A549 (cell line): ENCODE results near the gene PRKCG. TPM values are rescaled to one million over a fixed set of nuclear protein-coding genes. Genes with fewer than 3 reads are reported as not detected.

Source experiments
- ATAC-seq, 2 experiments: fragments of 200-7000 bp in 1 of 2; fragments of >200 bp in 1 of 2; cut with Nextera tagmentation in 1 of 2; cut with Tn5 transposase in 1 of 2; 3 replicates each; pipeline versions ENCODE4 v1.8.0 to v1.9.1; 2018 to 2020; ENCODE audit warnings: mild to moderate bottlenecking in 1 of 2, moderate library complexity in 1 of 2
- CTCF ChIA-PET: fragments of 300-600 bp; sonication (Branson Sonifier 250); formaldehyde crosslinking; extraction: SDS; loops from one replicate; lab custom pipeline; 2021; ENCODE audit warnings: antibody characterized with exemption, inconsistent platforms; lab: Yijun Ruan, JAX
- POLR2A ChIA-PET: fragments of 350-600 bp; formaldehyde crosslinking; extraction: SDS; loops from one replicate; lab custom pipeline; 2021; ENCODE audit warnings: antibody characterized with exemption, inconsistent platforms; lab: Yijun Ruan, JAX
- DNase-seq, 2 experiments: peaks; one replicate each; pipeline versions ENCODE4 v3.0.0 to v3.0.0-alpha.2; 2011 to 2016; ENCODE audit warnings: low read depth in 1 of 2, low spot score in 1 of 2
- FAIRE-seq: peaks from 2 replicates; lab custom pipeline; 2011; peaks lifted over from hg19 to GRCh38; lab: Jason Lieb, UNC
- H3K27ac ChIP-seq, 2 experiments: fragments of >200 bp; sonication (Bioruptor Twin); formaldehyde crosslinking; 3 replicates each; pipeline ENCODE4 v1.5.1; 2016 to 2017
- H3K4me1 ChIP-seq: fragments of >200 bp; sonication (Bioruptor Twin); formaldehyde crosslinking; 3 replicates; pipeline ENCODE4 v1.6.1; 2016
- H3K4me2 ChIP-seq: fragments of >200 bp; sonication (Bioruptor Twin); formaldehyde crosslinking; 3 replicates; pipeline ENCODE4 v1.6.1; 2016
- H3K4me3 ChIP-seq: fragments of >200 bp; sonication (Bioruptor Twin); formaldehyde crosslinking; 3 replicates; pipeline ENCODE4 v1.5.1; 2016
- H3K9me3 ChIP-seq: fragments of >200 bp; sonication (Bioruptor Twin); formaldehyde crosslinking; 3 replicates; pipeline ENCODE4 v1.6.1; 2016
- CBX2 ChIP-seq: fragments of 200-600 bp; sonication (generic); IDR thresholded peaks from 2 replicates; pipeline ENCODE4 v1.6.1; 2016; ENCODE audit warnings: low read depth, mild to moderate bottlenecking, borderline replicate concordance
- CHD2 ChIP-seq: fragments of 150-350 bp; IDR thresholded peaks from 2 replicates; pipeline ENCODE4 v1.6.1; 2014; ENCODE audit warnings: low read length; ENCODE audit not compliant: partially characterized antibody
- CHD4 ChIP-seq: fragments of 200-600 bp; sonication (generic); IDR thresholded peaks from 2 replicates; pipeline ENCODE4 v1.6.1; 2016; ENCODE audit warnings: antibody characterized with exemption, mild to moderate bottlenecking, borderline replicate concordance
- E2F6 ChIP-seq: IDR thresholded peaks from 2 replicates; pipeline ENCODE4 v1.6.1; 2012; ENCODE audit warnings: low read depth, borderline replicate concordance
- EHF ChIP-seq: fragments of 250-450 bp; sonication (Bioruptor Pico); IDR thresholded peaks from 2 replicates; pipeline ENCODE4 v1.5.0; 2020; ENCODE audit warnings: mild to moderate bottlenecking
- EHMT2 ChIP-seq: fragments of 200-600 bp; sonication (generic); IDR thresholded peaks from 2 replicates; pipeline ENCODE4 v1.6.1; 2016; ENCODE audit warnings: antibody characterized with exemption, low read depth, mild to moderate bottlenecking, moderate library complexity
- ELK1 ChIP-seq: fragments of 150-350 bp; IDR thresholded peaks from 2 replicates; pipeline ENCODE4 v1.6.1; 2014; ENCODE audit warnings: low read depth, mild to moderate bottlenecking, low read length
- EP300 ChIP-seq, 2 experiments: fragments of >200 bp; sonication (Bioruptor Twin); formaldehyde crosslinking; IDR thresholded peaks; 2 replicates in 1 of 2; 3 replicates in 1 of 2; pipeline ENCODE4 v1.6.1; 2016 to 2017
- ESRRA ChIP-seq: fragments of 150-350 bp; IDR thresholded peaks from 2 replicates; pipeline ENCODE4 v1.6.1; 2014; ENCODE audit warnings: mild to moderate bottlenecking, low read length, borderline replicate concordance
- GATA3 ChIP-seq: IDR thresholded peaks from 2 replicates; pipeline ENCODE4 v1.6.1; 2012; ENCODE audit warnings: borderline replicate concordance
- HMGXB4 ChIP-seq: fragments of 250-450 bp; sonication (Bioruptor Pico); IDR thresholded peaks from 2 replicates; pipeline ENCODE4 v1.5.0; 2021; ENCODE audit warnings: mild to moderate bottlenecking, moderate library complexity, borderline replicate concordance
- HOXB13 ChIP-seq: fragments of 250-450 bp; sonication (Bioruptor Pico); IDR thresholded peaks from 2 replicates; pipeline ENCODE4 v1.5.0; 2020; ENCODE audit warnings: low read depth, mild to moderate bottlenecking, moderate library complexity
- JUN ChIP-seq, 2 experiments: fragments of >200 bp; sonication (Bioruptor Twin); formaldehyde crosslinking; IDR thresholded peaks; 2 replicates in 1 of 2; 3 replicates in 1 of 2; pipeline ENCODE4 v1.6.1; 2016 to 2017
- KDM1A ChIP-seq: fragments of 200-600 bp; sonication (generic); IDR thresholded peaks from 2 replicates; pipeline ENCODE4 v1.6.1; 2016; ENCODE audit warnings: low read depth, mild to moderate bottlenecking
- KDM5A ChIP-seq: fragments of 200-600 bp; sonication (generic); IDR thresholded peaks from 2 replicates; pipeline ENCODE4 v1.6.1; 2016; ENCODE audit warnings: antibody characterized with exemption, mild to moderate bottlenecking
- MAFK ChIP-seq: fragments of 450-650 bp; IDR thresholded peaks from 2 replicates; pipeline ENCODE4 v1.6.1; 2014; ENCODE audit not compliant: partially characterized antibody
- MAX ChIP-seq: IDR thresholded peaks from 2 replicates; pipeline ENCODE4 v1.6.1; 2012
- NFE2L2 ChIP-seq: fragments of 150-350 bp; conservative IDR thresholded peaks from 2 replicates; pipeline ENCODE4 v1.6.1; 2014; ENCODE audit warnings: low read length
- POLR2AphosphoS2 ChIP-seq: conservative IDR thresholded peaks from 2 replicates; pipeline ENCODE4 v1.6.1; 2012; ENCODE audit warnings: low read length, improper control_type of control experiment, inconsistent platforms
- RAD21 ChIP-seq, 2 experiments: fragments of >200 bp in 1 of 2; sonication (Bioruptor Twin) in 1 of 2; formaldehyde crosslinking in 1 of 2; IDR thresholded peaks in 1 of 2; conservative IDR thresholded peaks in 1 of 2; 2 replicates in 1 of 2; 3 replicates in 1 of 2; pipeline ENCODE4 v1.6.1; 2012 to 2018; ENCODE audit warnings: inconsistent platforms in 1 of 2
- RCOR1 ChIP-seq: fragments of 150-350 bp; IDR thresholded peaks from 2 replicates; pipeline ENCODE4 v1.6.1; 2014; ENCODE audit warnings: antibody characterized with exemption, low read length, low read depth
- RFX5 ChIP-seq: fragments of 450-650 bp; IDR thresholded peaks from 2 replicates; pipeline ENCODE4 v1.7.1; 2014; ENCODE audit warnings: antibody characterized with exemption, mild to moderate bottlenecking, moderate library complexity
- RNF2 ChIP-seq: fragments of 200-600 bp; sonication (generic); IDR thresholded peaks from 2 replicates; pipeline ENCODE4 v1.6.1; 2016; ENCODE audit warnings: low read depth, mild to moderate bottlenecking, antibody characterized with exemption, moderate library complexity, borderline replicate concordance
- SMC3 ChIP-seq: fragments of >200 bp; sonication (Bioruptor Twin); formaldehyde crosslinking; IDR thresholded peaks from 3 replicates; pipeline ENCODE4 v1.6.1; 2018; ENCODE audit warnings: inconsistent platforms
- SREBF2 ChIP-seq: fragments of 450-650 bp; IDR thresholded peaks from 2 replicates; pipeline ENCODE4 v1.6.1; 2014; ENCODE audit warnings: mild to moderate bottlenecking, moderate library complexity
- TFCP2L1 ChIP-seq: fragments of 250-450 bp; sonication (Bioruptor Pico); IDR thresholded peaks from 2 replicates; pipeline ENCODE4 v1.5.0; 2021; ENCODE audit warnings: mild to moderate bottlenecking
- TP53 ChIP-seq: fragments of 250-450 bp; sonication (Bioruptor Pico); IDR thresholded peaks from 2 replicates; pipeline ENCODE4 v1.5.0; 2021; ENCODE audit warnings: mild to moderate bottlenecking, moderate library complexity
- ZFP36 ChIP-seq: fragments of 450-650 bp; IDR thresholded peaks from 2 replicates; pipeline ENCODE4 v1.6.1; 2014; ENCODE audit warnings: borderline replicate concordance; ENCODE audit not compliant: partially characterized antibody
- ZNF302 ChIP-seq: fragments of 250-450 bp; sonication (Bioruptor Pico); IDR thresholded peaks from 2 replicates; pipeline ENCODE4 v1.9.0; 2021; ENCODE audit warnings: inconsistent platforms, mild to moderate bottlenecking, moderate library complexity
- WGBS: methylation state at CpG from one replicate; pipeline ENCODE4 v1.1.6; 2017; ENCODE audit errors: missing lambda C conversion rate; 5-methylcytosine and 5-hydroxymethylcytosine counted together
- polyA plus RNA-seq, 4 experiments: library from polyadenylated mRNA; depleted of rRNA in 3 of 4; stranded (reverse); fragments of >200 nt; fragmentation: RNase III in 1 of 4; extraction: RNeasy Plus Mini Kit Qiagen cat#74134 plus additional on column Dnase treatment in 1 of 4; gene quantifications; 2 replicates in 3 of 4; 3 replicates in 1 of 4; pipeline ENCODE4 v1.2.3, GENCODE V29; 2011 to 2017

Gene PRKCG
- polyA plus RNA-seq, 2 of the 4 experiments (the other 2 are of a cell fraction) = 0.61 to 0.81 TPM

GRCh38 chr19:53880711-53881481, 1.1 kb upstream of the PRKCG start:
- Histone ChIP-seq H3K4me3 (peak overlapping the region; percentile 51), H3K4me1 (peaks cover 21% of the 10 kb centered on the region), H3K4me2 (peak overlapping the region; percentile 77), H3K27ac (peak overlapping the region; percentile 64 to 78; a peak in 4 of 6 replicates), H3K9me3 (no peaks in the 10 kb centered on the region)
- TF ChIP-seq RFX5 (no peak), MAFK (no peak), POLR2AphosphoS2 (0 out of 2 replicates have a peak, but pooled peaks have one; percentile 21), TFCP2L1 (CRISPR knock-in tag) (peak; percentile 49; the same call in 1 of the 2 replicates)
- whole genome bisulfite sequencing = 45% methylated on average over 6 of the region's 6 CpGs
- ChIA-PET POLR2A (interaction anchor here (1.4 kb wide), 1 partner anchor 13 kb away, joined by 10 read pairs; the partner anchor contains the start of gene MYADM), CTCF (interaction anchor here (1.0 to 11.6 kb wide), 11 partner anchors 9 to 148 kb away, joined by 4 to 88 read pairs (median 10); partner anchors contain the start of gene MYADM)
- ATAC-seq (no peak; a peak in 2 of 6 replicates), DNase-seq (no peak), FAIRE-seq (no peak)

GRCh38 chr19:53882391-53883050, 524 bp downstream of the PRKCG start:
- TF ChIP-seq SMC3 (no peak), KDM5A (no peak), E2F6 (no peak), GATA3 (no peak), JUN (IDR thresholded peaks at IDR 0.05) (no peak), HOXB13 (no peak), TP53 (CRISPR knock-in tag) (no peak), CHD4 (no peak), MAX (no peak), EHMT2 (no peak), KDM1A (no peak), ZNF302 (CRISPR knock-in tag) (no peak), EP300 (IDR thresholded peaks at IDR 0.05) (no peak), ELK1 (no peak)
- Histone ChIP-seq H3K4me3 (peak overlapping the region; percentile 51), H3K27ac (peak overlapping the region; percentile 64 to 78), H3K4me1 (peaks cover 21% of the 10 kb centered on the region), H3K4me2 (peak overlapping the region; percentile 77), H3K9me3 (no peaks in the 10 kb centered on the region)
- ATAC-seq (no peak), FAIRE-seq (no peak), DNase-seq (no peak)
- ChIA-PET CTCF (interaction anchor here (0.7 to 11.6 kb wide), 24 partner anchors 9 to 156 kb away, joined by 3 to 88 read pairs (median 8); partner anchors contain the start of gene MYADM), POLR2A (interaction anchor here (0.6 to 1.4 kb wide), 2 partner anchors 15 to 362 kb away, joined by 5 to 10 read pairs; partner anchors contain the start of gene MYADM)
- 37% methylated on average over 18 of the region's 18 CpGs for WGBS

GRCh38 chr19:53883231-53883661, 1.2 kb downstream of the PRKCG start:
- CTCF ChIA-PET = interaction anchor here (0.8 to 11.6 kb wide), 15 partner anchors 12 to 156 kb away, joined by 3 to 88 read pairs (median 9); partner anchors contain the start of gene MYADM
- DNase-seq (no peak), ATAC-seq (no peak), FAIRE-seq (no peak)
- Histone ChIP-seq H3K27ac (peak overlapping the region in 1 of 2 experiments; percentile 78; a peak in 3 of 6 replicates), H3K4me1 (peaks cover 21% of the 10 kb centered on the region), H3K4me2 (peak overlapping the region; percentile 77; the same call in 2 of the 3 replicates), H3K4me3 (no peak overlapping the region), H3K9me3 (no peaks in the 10 kb centered on the region)
- POLR2A ChIA-PET = interaction anchor here (0.6 kb wide), 1 partner anchor 362 kb away, joined by 5 read pairs; no protein-coding TSS in a partner anchor
- 61% methylated on average over 7 of the region's 19 CpGs for WGBS
- no peak for TF ChIP-seq NFE2L2
- TF ChIP-seq CBX2 = no peak
- TF ChIP-seq SREBF2 = no peak
- no peak for TF ChIP-seq EHF (CRISPR knock-in tag)
- TF ChIP-seq ZFP36 = no peak
- no peak for TF ChIP-seq RNF2
- TF ChIP-seq ESRRA = no peak
- TF ChIP-seq RCOR1 = no peak
- TF ChIP-seq RAD21 (conservative IDR thresholded peaks at IDR 0.05 in 1 of 2, IDR thresholded peaks at IDR 0.05 in 1 of 2) = no peak
- TF ChIP-seq CHD2 = no peak
- no peak for TF ChIP-seq HMGXB4 (CRISPR knock-in tag)
